ENCODE results near the gene MIS18A.
A peak's percentile ranks its signal among the peaks of the same experiment; 100 is the strongest.
"Not testable (repeated sequence)": the region's sequence is repeated elsewhere in the genome, so short reads cannot be mapped to it uniquely, and the experiment has no call there.

MIS18A gene

GRCh38 chr21:32303385-32303784 lies 24.5 kb upstream of the MIS18A start:
- no peak for DNase-seq

- DNase-seq = no peak
Measured at GRCh38 chr21:32302560-32302959, 23.7 kb upstream of the MIS18A start.

- DNase-seq = no peak
Measured at GRCh38 chr21:32301596-32301995, 22.7 kb upstream of the MIS18A start.

GRCh38 chr21:32300117-32300681 lies 21.4 kb upstream of the MIS18A start:
- DNase-seq = no peak

GRCh38 chr21:32299695-32300094 lies 20.8 kb upstream of the MIS18A start:
- DNase-seq = no peak

- DNase-seq = no peak
Measured at GRCh38 chr21:32298658-32299081, 19.8 kb upstream of the MIS18A start, which contains the start of gene MRAP. Gene MRAP (plus strand): TSS chr21:32298855. CDS start chr21:32298972, 117 bp downstream.

GRCh38 chr21:32298148-32298559 lies 19.3 kb upstream of the MIS18A start:
- no peak for DNase-seq

GRCh38 chr21:32297449-32297848 lies 18.6 kb upstream of the MIS18A start:
- DNase-seq = no peak

- DNase-seq = no peak
Measured at GRCh38 chr21:32285476-32285875, 6.6 kb upstream of the MIS18A start.

GRCh38 chr21:32282992-32283391 lies 4.1 kb upstream of the MIS18A start:
- no peak for DNase-seq

GRCh38 chr21:32281531-32281930 lies 2.7 kb upstream of the MIS18A start:
- no peak for DNase-seq

GRCh38 chr21:32279377-32279680 lies 480 bp upstream of the MIS18A start:
- DNase-seq = no peak

- DNase-seq = no peak
Measured at GRCh38 chr21:32278103-32278502, 746 bp downstream of the MIS18A start.

- no peak for DNase-seq
Measured at GRCh38 chr21:32276671-32277070, 2.2 kb downstream of the MIS18A start.

- no peak for DNase-seq
Measured at GRCh38 chr21:32270748-32271147, 8.1 kb downstream of the MIS18A start.

- DNase-seq = not testable (repeated sequence)
Measured at GRCh38 chr21:32265321-32265720, 13.5 kb downstream of the MIS18A start.

GRCh38 chr21:32261929-32262328 lies 16.9 kb downstream of the MIS18A start:
- no peak for DNase-seq

GRCh38 chr21:32260130-32260529 lies 18.7 kb downstream of the MIS18A start:
- no peak for DNase-seq

- DNase-seq = not testable (repeated sequence)
Measured at GRCh38 chr21:32258786-32259048, 20.1 kb downstream of the MIS18A start.

- DNase-seq = peak; percentile 57
Measured at GRCh38 chr21:32257962-32258785, 20.7 kb downstream of the MIS18A start.

- peak; percentile 24 for DNase-seq
Measured at GRCh38 chr21:32256873-32257620, 21.8 kb downstream of the MIS18A start.

- no peak for DNase-seq
Measured at GRCh38 chr21:32256251-32256650, 22.6 kb downstream of the MIS18A start.

GRCh38 chr21:32253215-32253641 lies 25.6 kb downstream of the MIS18A start:
- no peak for DNase-seq

GRCh38 chr21:32252136-32252535 lies 26.7 kb downstream of the MIS18A start:
- no peak for DNase-seq
